Measurements from ENCODE around the gene MAP1A. TPM values are rescaled to one million over a fixed set of nuclear protein-coding genes. Genes with fewer than 3 reads are reported as not detected.
A peak's percentile ranks its signal among the peaks of the same experiment; 100 is the strongest.

Gene MAP1A
- total and polyA plus RNA-seq, 2 donors (not counting 1 experiment from before 2014, with no cell fraction given): 0.03 to 0.07 TPM

- H3K36me3 ChIP-seq (replicated peaks in 1 of 2; ENCODE audit: control extremely low read depth in 1 of 2, control insufficient read depth in 1 of 2, extremely low read depth in 1 of 2, insufficient read depth in 2 of 2, low read length in 1 of 2): peaks cover 1 to 14% of the 10 kb centered on the region in 2 experiments
- Mint-ChIP-seq H3K27ac (no peak overlapping the region), H3K4me1 (peaks cover 26% of the 10 kb centered on the region), H3K9me3 (ENCODE audit: insufficient read depth) (no peaks in the 10 kb centered on the region), H3K27me3 (no peaks in the 10 kb centered on the region), H3K4me3 (no peak overlapping the region)
- H3K27me3 ChIP-seq (replicated peaks in 1 of 4; ENCODE audit: control extremely low read depth in 1 of 4, control insufficient read depth in 3 of 4, insufficient read depth in 4 of 4, low read length in 3 of 4): no peaks in the 10 kb centered on the region
- peaks cover 11% of the 10 kb centered on the region in 2 donors for H3K4me1 ChIP-seq (ENCODE audit: control insufficient read depth in 2 of 2, insufficient read depth in 2 of 2, low read length in 2 of 2)
- ChIA-PET POLR2A (interaction anchor here (0.6 kb wide), 1 partner anchor 26 kb away, joined by 3 read pairs; no protein-coding TSS in a partner anchor), CTCF (interaction anchor here (9.7 kb wide), 1 partner anchor 24 kb away, joined by 97 read pairs; no protein-coding TSS in a partner anchor)
- intact Hi-C loops (cut with micrococcal nuclease): no loop called here
- no peak for DNase-seq
- no peaks in the 10 kb centered on the region for H3K9me3 ChIP-seq (ENCODE audit: control extremely low read depth in 1 of 3, control insufficient read depth in 2 of 3, insufficient read depth in 1 of 3, low read length in 2 of 3)
- TF ChIP-seq EZH2 (IDR thresholded peaks at IDR 0.05; ENCODE audit: borderline replicate concordance, insufficient read depth, low read depth, low read length, poor library complexity, severe bottlenecking) (no peak), CTCF (IDR thresholded peaks at IDR 0.05) (no peak)
- no peak overlapping the region for H2AFZ ChIP-seq (ENCODE audit: insufficient read depth, low read depth, low read length, poor library complexity, severe bottlenecking)
- H3K4me2 ChIP-seq (replicated peaks; ENCODE audit: low read depth, low read length, poor library complexity, severe bottlenecking): no peak overlapping the region
- H3K27ac ChIP-seq (ENCODE audit: low read length in 2 of 2): no peak overlapping the region
- peaks cover 21% of the 10 kb centered on the region for H3K79me2 ChIP-seq (ENCODE audit: control insufficient read depth, insufficient read depth, low read length)
- H4K20me1 ChIP-seq (ENCODE audit: control insufficient read depth, insufficient read depth, low read length, poor library complexity, severe bottlenecking): no peaks in the 10 kb centered on the region
- H3K4me3 ChIP-seq (ENCODE audit: control extremely low read depth in 1 of 5, extremely low read depth in 1 of 5, insufficient read depth in 1 of 5, low read depth in 2 of 5, low read length in 4 of 5): no peak overlapping the region
- no peak overlapping the region for H3K9ac ChIP-seq (ENCODE audit: low read length)
- 17% methylated on average over 1 of the region's 1 CpG for WGBS (ENCODE audit: insufficient coverage)
- ATAC-seq (ENCODE audit: low read depth): no peak
These were observed 28.2 kb upstream of the MAP1A start for GRCh38 chr15:43489191-43489590.

GRCh38 chr15:43492266-43492665 is 25.1 kb upstream of the MAP1A start:
- H3K27ac ChIP-seq (ENCODE audit: low read length in 2 of 2): peak overlapping the region; percentile 70 to 98
- intact Hi-C loops (cut with micrococcal nuclease): loop anchor here (2.0 to 10.0 kb wide), 2 partner anchors 121 to 757 kb away; partner anchors contain the start of genes CDAN1, TUBGCP4 and ZSCAN29
- Mint-ChIP-seq H3K27me3 (no peaks in the 10 kb centered on the region), H3K9me3 (ENCODE audit: insufficient read depth) (no peaks in the 10 kb centered on the region), H3K4me1 (peaks cover 23% of the 10 kb centered on the region), H3K27ac (peak overlapping the region; percentile 95), H3K4me3 (peak overlapping the region; percentile 92)
- TF ChIP-seq CTCF (IDR thresholded peaks at IDR 0.05) (no peak), EZH2 (IDR thresholded peaks at IDR 0.05; ENCODE audit: borderline replicate concordance, insufficient read depth, low read depth, low read length, poor library complexity, severe bottlenecking) (no peak)
- peaks cover 1 to 14% of the 10 kb centered on the region in 2 experiments for H3K36me3 ChIP-seq (replicated peaks in 1 of 2; ENCODE audit: control extremely low read depth in 1 of 2, control insufficient read depth in 1 of 2, extremely low read depth in 1 of 2, insufficient read depth in 2 of 2, low read length in 1 of 2)
- 7% methylated on average over 1 of the region's 7 CpGs for WGBS (ENCODE audit: insufficient coverage)
- POLR2A ChIA-PET: interaction anchor here (0.7 to 1.2 kb wide), 2 partner anchors 18 to 86 kb away, joined by 7 to 13 read pairs; no protein-coding TSS in a partner anchor
- CTCF ChIA-PET: interaction anchor here (1.0 to 9.7 kb wide), 3 partner anchors 21 to 116 kb away, joined by 3 to 97 read pairs (median 3); partner anchors contain the start of gene MAP1A
- H3K4me1 ChIP-seq (ENCODE audit: control insufficient read depth in 2 of 2, insufficient read depth in 2 of 2, low read length in 2 of 2): peaks cover 11% of the 10 kb centered on the region in 2 donors
- H3K79me2 ChIP-seq (ENCODE audit: control insufficient read depth, insufficient read depth, low read length): peaks cover 21% of the 10 kb centered on the region
- no peaks in the 10 kb centered on the region for H3K9me3 ChIP-seq (ENCODE audit: control extremely low read depth in 1 of 3, control insufficient read depth in 2 of 3, insufficient read depth in 1 of 3, low read length in 2 of 3)
- peak overlapping the region; percentile 76 to 92 (median 80) for H3K4me3 ChIP-seq (ENCODE audit: control extremely low read depth in 1 of 5, extremely low read depth in 1 of 5, insufficient read depth in 1 of 5, low read depth in 2 of 5, low read length in 4 of 5)
- H2AFZ ChIP-seq (ENCODE audit: insufficient read depth, low read depth, low read length, poor library complexity, severe bottlenecking): peak overlapping the region; percentile 96
- H4K20me1 ChIP-seq (ENCODE audit: control insufficient read depth, insufficient read depth, low read length, poor library complexity, severe bottlenecking): no peaks in the 10 kb centered on the region
- H3K9ac ChIP-seq (ENCODE audit: low read length): peak overlapping the region; percentile 95
- DNase-seq (no peak), ATAC-seq (ENCODE audit: low read depth) (no peak)
- peak overlapping the region; percentile 85 for H3K4me2 ChIP-seq (replicated peaks; ENCODE audit: low read depth, low read length, poor library complexity, severe bottlenecking)
- no peaks in the 10 kb centered on the region for H3K27me3 ChIP-seq (replicated peaks in 1 of 4; ENCODE audit: control extremely low read depth in 1 of 4, control insufficient read depth in 3 of 4, insufficient read depth in 4 of 4, low read length in 3 of 4)

Data from B cell (primary cell).